Keratinocyte (primary cell): ENCODE measurements around the gene RBM19. TPM values are rescaled to one million over a fixed set of nuclear protein-coding genes. Genes with fewer than 3 reads are reported as not detected.

Experiments
- DNase-seq: peaks from one replicate; pipeline ENCODE4 v3.0.0-alpha.2; 2011; ENCODE audit warnings: low read depth, missing footprints, low spot score
- FAIRE-seq: peaks from 2 replicates; lab custom pipeline; 2011; peaks lifted over from hg19 to GRCh38; lab: Jason Lieb, UNC
- H2AFZ ChIP-seq: 2 replicates; pipeline ENCODE4 v1.6.0; 2012; ENCODE audit warnings: low read length, control low read depth, inconsistent platforms; ENCODE audit not compliant: control insufficient read depth
- H3K27ac ChIP-seq: 2 replicates; pipeline ENCODE4 v1.5.1; 2011; ENCODE audit warnings: low read length; ENCODE audit not compliant: control insufficient read depth, insufficient read depth
- H3K27me3 ChIP-seq: 3 replicates; pipeline ENCODE4 v1.6.0; 2011; ENCODE audit warnings: low read length; ENCODE audit not compliant: control insufficient read depth, insufficient read depth; ENCODE audit errors: extremely low read depth
- H3K36me3 ChIP-seq, 2 experiments: 2 replicates in 1 of 2; 3 replicates in 1 of 2; pipeline ENCODE4 v1.5.1; 2011; ENCODE audit warnings: low read length in 2 of 2, mild to moderate bottlenecking in 1 of 2; ENCODE audit not compliant: control insufficient read depth in 2 of 2, insufficient read depth in 2 of 2; ENCODE audit errors: extremely low read depth in 1 of 2
- H3K4me1 ChIP-seq: 3 replicates; pipeline ENCODE4 v1.5.1; 2011; ENCODE audit warnings: low read length; ENCODE audit not compliant: control insufficient read depth, insufficient read depth; ENCODE audit errors: extremely low read depth
- H3K4me2 ChIP-seq: 3 replicates; pipeline ENCODE4 v1.6.0; 2011; ENCODE audit warnings: low read depth, low read length; ENCODE audit not compliant: control insufficient read depth, insufficient read depth; ENCODE audit errors: extremely low read depth
- H3K4me3 ChIP-seq, 3 experiments: fragments of 200-600 bp in 1 of 3; sonication (generic) in 1 of 3; 2 replicates in 2 of 3; 3 replicates in 1 of 3; pipeline ENCODE4 v1.5.1; 2011 to 2016; ENCODE audit warnings: low read length in 3 of 3, mild to moderate bottlenecking in 3 of 3, control low read depth in 2 of 3, inconsistent platforms in 1 of 3, low read depth in 1 of 3, mixed read lengths in 1 of 3, mixed run types in 1 of 3, moderate library complexity in 1 of 3; ENCODE audit not compliant: control insufficient read depth in 2 of 3, insufficient read depth in 2 of 3; ENCODE audit errors: extremely low read depth in 1 of 3
- H3K79me2 ChIP-seq: 2 replicates; pipeline ENCODE4 v1.6.0; 2012; ENCODE audit warnings: low read length; ENCODE audit not compliant: control insufficient read depth, insufficient read depth
- H3K9ac ChIP-seq: 3 replicates; pipeline ENCODE4 v1.6.0; 2011; ENCODE audit warnings: low read length; ENCODE audit not compliant: control insufficient read depth, insufficient read depth; ENCODE audit errors: extremely low read depth
- H3K9me1 ChIP-seq: 3 replicates; pipeline ENCODE4 v1.6.0; 2011; ENCODE audit warnings: low read length; ENCODE audit not compliant: control insufficient read depth, insufficient read depth; ENCODE audit errors: extremely low read depth
- H3K9me3 ChIP-seq: 2 replicates; pipeline ENCODE4 v1.5.1; 2012; ENCODE audit warnings: low read depth, low read length; ENCODE audit not compliant: control insufficient read depth
- H4K20me1 ChIP-seq: 3 replicates; pipeline ENCODE4 v1.6.0; 2011; ENCODE audit warnings: low read length; ENCODE audit not compliant: control insufficient read depth, insufficient read depth; ENCODE audit errors: extremely low read depth
- EZH2 ChIP-seq: IDR thresholded peaks from one replicate; pipeline ENCODE4 v1.6.1; 2012; ENCODE audit warnings: inconsistent platforms, mild to moderate bottlenecking, low read length, moderate library complexity
- dilution Hi-C: fragments of 300-500 bp; cut with MboI; formaldehyde crosslinking; loops from one replicate; pipeline ENCODE4 v1.7.0; 2020; ENCODE audit warnings: low sequenced_read_pairs; ENCODE audit not compliant: extremely low pct_ligation_motif_present
- polyA plus RNA-seq, 5 experiments: library from polyadenylated mRNA; depleted of rRNA in 3 of 5; stranded (reverse) in 3 of 5; stranded (forward) in 1 of 5; unstranded in 1 of 5; fragments of >200 nt; gene quantifications; 1 replicate in 1 of 5; 2 replicates in 3 of 5; 3 replicates in 1 of 5; pipeline versions ENCODE4 v1.2.1 to v1.2.3, GENCODE V29; 2011 to 2012; ENCODE audit warnings: missing spikeins in 2 of 5, low read depth in 1 of 5, low replicate concordance in 1 of 5
- TF ChIP-seq, protein P1 (sequence below), 3 experiments: IDR thresholded peaks in 1 of 3; conservative IDR thresholded peaks in 1 of 3; optimal IDR thresholded peaks in 1 of 3; 2 replicates in 2 of 3; 3 replicates in 1 of 3; pipeline versions ENCODE3 to v1.5.1; 2011; ENCODE audit warnings: low read length in 3 of 3, mild to moderate bottlenecking in 3 of 3, moderate library complexity in 2 of 3, control low read depth in 1 of 3, inconsistent platforms in 1 of 3; ENCODE audit not compliant: insufficient read depth in 2 of 3; ENCODE audit errors: extremely low read depth in 1 of 3

The RBM19 gene
- polyA plus RNA-seq, 1 donor (not counting 4 experiments of a cell fraction or from before 2014, with no cell fraction given) = 14.6 TPM

DNA sequence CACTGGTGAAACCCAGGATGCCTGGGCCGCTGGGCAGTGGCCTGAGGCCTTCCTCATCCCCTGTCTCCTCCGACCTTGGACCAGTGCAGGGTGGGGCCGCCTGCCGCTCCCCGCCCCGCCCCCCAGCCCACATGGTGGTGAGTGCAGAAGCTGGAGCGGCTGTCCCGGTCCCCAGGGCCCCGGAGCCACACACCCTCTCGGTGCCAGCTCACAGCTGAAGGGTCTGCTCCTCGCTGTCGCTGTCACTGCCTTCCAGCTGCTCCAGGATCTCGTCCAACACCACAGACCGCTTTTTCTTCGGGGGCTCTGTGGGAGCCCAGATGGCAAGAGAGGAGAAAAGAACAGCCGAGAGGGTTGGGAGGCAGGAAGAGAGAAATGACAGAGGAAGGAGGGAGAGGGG, 143.1 kb downstream of the RBM19 start:
- H3K36me3 ChIP-seq = peaks cover 3% of the 10 kb centered on the region in 2 experiments
- TF ChIP-seq, protein P1, sequence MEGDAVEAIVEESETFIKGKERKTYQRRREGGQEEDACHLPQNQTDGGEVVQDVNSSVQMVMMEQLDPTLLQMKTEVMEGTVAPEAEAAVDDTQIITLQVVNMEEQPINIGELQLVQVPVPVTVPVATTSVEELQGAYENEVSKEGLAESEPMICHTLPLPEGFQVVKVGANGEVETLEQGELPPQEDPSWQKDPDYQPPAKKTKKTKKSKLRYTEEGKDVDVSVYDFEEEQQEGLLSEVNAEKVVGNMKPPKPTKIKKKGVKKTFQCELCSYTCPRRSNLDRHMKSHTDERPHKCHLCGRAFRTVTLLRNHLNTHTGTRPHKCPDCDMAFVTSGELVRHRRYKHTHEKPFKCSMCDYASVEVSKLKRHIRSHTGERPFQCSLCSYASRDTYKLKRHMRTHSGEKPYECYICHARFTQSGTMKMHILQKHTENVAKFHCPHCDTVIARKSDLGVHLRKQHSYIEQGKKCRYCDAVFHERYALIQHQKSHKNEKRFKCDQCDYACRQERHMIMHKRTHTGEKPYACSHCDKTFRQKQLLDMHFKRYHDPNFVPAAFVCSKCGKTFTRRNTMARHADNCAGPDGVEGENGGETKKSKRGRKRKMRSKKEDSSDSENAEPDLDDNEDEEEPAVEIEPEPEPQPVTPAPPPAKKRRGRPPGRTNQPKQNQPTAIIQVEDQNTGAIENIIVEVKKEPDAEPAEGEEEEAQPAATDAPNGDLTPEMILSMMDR (optimal IDR thresholded peaks at IDR 0.05 in 1 of 3, IDR thresholded peaks at IDR 0.05 in 1 of 3, conservative IDR thresholded peaks at IDR 0.05 in 1 of 3; ENCODE audit: extremely low read depth in 1 of 3, insufficient read depth in 2 of 3, low read length in 3 of 3) = no peak
- TF ChIP-seq EZH2 = no peak
- H3K9me3 ChIP-seq = no peaks in the 10 kb centered on the region
- no peak overlapping the region for H3K4me3 ChIP-seq
- H4K20me1 ChIP-seq = no peaks in the 10 kb centered on the region
- H3K4me2 ChIP-seq = no peak overlapping the region
- no peaks in the 10 kb centered on the region for H3K27me3 ChIP-seq
- no peak overlapping the region for H2AFZ ChIP-seq
- no peaks in the 10 kb centered on the region for H3K79me2 ChIP-seq
- dilution Hi-C loops = no loop called here
- no peak overlapping the region for H3K9ac ChIP-seq
- FAIRE-seq (no peak), DNase-seq (no peak)
- H3K9me1 ChIP-seq = no peaks in the 10 kb centered on the region
- H3K27ac ChIP-seq = no peak overlapping the region
- no peaks in the 10 kb centered on the region for H3K4me1 ChIP-seq

DNA sequence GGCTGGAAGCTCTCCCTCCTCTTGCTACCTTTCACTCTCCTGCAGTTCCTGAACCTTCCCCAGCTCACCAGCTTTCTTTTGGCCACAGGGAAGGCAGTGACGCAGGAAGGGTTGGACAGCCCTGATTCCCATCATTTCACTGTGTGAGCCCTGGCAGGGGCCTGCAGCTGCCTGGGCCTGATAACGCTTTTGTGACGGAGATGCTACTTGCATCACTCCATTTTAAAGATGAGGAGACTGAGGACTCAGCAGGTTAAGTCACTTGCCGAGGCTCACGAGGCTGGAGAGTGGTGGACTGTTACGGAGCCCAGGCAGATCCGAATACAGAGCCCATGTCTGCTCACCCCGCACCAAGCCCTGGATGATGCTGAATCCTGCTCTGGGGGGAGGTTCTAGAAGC, 145.3 kb downstream of the RBM19 start:
- no peak overlapping the region for H3K27ac ChIP-seq
- no peaks in the 10 kb centered on the region for H3K4me1 ChIP-seq
- dilution Hi-C loops = no loop called here
- no peak overlapping the region for H2AFZ ChIP-seq
- H3K36me3 ChIP-seq = peaks cover 3% of the 10 kb centered on the region in 2 experiments
- DNase-seq (no peak), FAIRE-seq (no peak)
- no peaks in the 10 kb centered on the region for H3K27me3 ChIP-seq
- H3K4me2 ChIP-seq = no peak overlapping the region
- H3K9ac ChIP-seq = no peak overlapping the region
- no peaks in the 10 kb centered on the region for H3K79me2 ChIP-seq
- no peaks in the 10 kb centered on the region for H3K9me3 ChIP-seq
- H3K4me3 ChIP-seq = no peak overlapping the region
- H4K20me1 ChIP-seq = no peaks in the 10 kb centered on the region
- H3K9me1 ChIP-seq = no peaks in the 10 kb centered on the region
- TF ChIP-seq, protein P1 (optimal IDR thresholded peaks at IDR 0.05 in 1 of 3, IDR thresholded peaks at IDR 0.05 in 1 of 3, conservative IDR thresholded peaks at IDR 0.05 in 1 of 3; ENCODE audit: extremely low read depth in 1 of 3, insufficient read depth in 2 of 3, low read length in 3 of 3) = no peak
- TF ChIP-seq EZH2 = no peak
